NCI-H2227 (cell line): ENCODE measurements around the gene LIF.

Source experiments
- DNase-seq: peaks from one replicate; lab custom pipeline; 2025; ENCODE audit not compliant: unreplicated experiment; lab: John Stamatoyannopoulos, UW

The LIF gene

DNA sequence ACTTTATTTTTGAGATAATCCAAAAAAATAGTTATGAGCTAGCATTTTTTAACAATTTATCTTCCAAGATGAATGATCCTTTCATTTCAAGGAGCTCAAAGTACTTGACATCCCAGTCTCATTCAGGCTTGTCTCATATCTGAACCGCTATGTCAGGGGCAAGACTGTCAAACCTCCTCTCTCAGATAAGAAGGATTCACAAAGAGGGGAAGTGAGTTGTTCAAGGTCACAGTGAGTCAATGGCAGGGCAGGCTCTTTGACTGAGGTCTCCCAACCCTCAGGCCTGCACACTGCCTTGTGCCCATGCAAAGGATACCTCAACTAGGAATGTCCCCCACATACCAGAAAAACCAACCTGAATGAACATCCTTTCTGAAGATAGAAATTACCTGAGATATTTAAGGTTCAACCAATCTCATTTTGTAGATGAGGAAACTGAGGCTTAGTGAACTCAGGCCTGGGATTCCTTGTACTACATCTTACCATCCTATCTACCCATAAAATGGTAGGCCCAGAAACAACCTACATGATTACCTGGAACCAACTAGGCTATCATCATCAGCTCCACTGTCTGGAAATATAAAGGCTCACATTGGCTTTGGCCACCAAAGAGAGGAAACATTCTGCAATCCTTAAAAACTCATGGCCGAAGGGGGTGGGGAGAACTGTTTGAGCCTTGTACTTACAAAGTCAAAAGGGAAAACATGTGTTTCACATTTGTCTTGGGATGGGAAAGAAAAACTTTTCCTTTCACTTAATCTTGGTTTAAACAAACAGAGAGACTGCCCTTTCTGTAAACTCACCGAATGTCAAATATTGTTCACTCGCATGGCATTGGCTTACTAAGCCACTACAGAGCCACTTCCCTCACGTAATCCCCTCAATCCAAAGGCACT lies 51.1 kb downstream of the LIF start:
- DNase-seq = no peak

DNA sequence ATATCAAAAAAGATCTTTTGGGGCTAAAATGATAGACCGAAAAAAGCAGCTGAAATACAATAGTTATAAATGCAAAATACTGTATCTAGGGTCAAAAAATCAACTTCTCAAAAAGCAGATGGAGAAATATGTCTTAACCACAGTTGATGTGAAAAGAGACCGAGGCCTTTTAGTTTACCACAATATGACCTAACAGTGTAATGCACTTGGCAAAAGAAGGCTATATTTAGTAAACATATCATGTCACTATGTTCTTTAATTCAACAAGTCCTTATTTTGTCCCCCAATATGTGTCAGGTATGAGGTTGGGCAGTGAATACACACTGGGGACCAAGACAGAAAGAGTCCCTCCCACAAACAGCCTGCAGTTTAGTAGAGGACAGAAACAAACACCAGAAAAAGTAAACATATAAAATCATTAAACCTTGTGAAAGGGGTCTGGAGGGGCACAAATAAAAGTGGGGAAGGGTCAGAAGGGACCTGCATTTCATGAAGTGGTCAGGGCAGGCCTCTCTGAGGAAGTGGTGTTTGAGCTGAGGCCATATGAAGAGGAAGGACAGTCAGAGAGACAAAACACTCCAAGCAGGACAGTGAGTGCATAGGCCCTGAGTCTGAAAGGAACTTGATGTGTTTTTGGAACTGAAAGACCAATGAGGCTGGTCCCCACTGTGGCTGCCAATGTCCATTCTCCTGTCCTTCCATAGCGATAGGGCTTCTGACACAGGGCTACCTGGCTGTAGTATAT lies 53.4 kb downstream of the LIF start:
- no peak for DNase-seq

DNA sequence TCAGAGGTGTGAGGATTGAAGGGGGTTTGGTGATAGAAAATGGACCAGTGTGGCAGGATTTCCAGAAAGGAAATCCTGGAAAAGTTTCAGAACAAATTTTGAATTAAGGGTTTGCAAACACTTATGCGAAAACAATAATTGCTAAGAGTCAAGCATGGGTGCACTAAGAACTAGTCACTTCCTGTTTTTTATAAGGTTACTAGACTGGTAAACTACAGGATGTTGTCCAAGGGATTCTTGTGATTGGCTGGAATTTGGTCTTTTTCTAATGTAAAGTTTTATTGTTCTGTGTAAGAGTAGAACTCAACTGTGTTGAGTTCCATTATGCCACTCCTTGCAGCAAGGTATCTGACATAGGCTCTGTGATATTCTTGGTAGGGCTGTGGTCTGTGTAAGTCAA lies 54.1 kb downstream of the LIF start:
- DNase-seq = no peak

DNA sequence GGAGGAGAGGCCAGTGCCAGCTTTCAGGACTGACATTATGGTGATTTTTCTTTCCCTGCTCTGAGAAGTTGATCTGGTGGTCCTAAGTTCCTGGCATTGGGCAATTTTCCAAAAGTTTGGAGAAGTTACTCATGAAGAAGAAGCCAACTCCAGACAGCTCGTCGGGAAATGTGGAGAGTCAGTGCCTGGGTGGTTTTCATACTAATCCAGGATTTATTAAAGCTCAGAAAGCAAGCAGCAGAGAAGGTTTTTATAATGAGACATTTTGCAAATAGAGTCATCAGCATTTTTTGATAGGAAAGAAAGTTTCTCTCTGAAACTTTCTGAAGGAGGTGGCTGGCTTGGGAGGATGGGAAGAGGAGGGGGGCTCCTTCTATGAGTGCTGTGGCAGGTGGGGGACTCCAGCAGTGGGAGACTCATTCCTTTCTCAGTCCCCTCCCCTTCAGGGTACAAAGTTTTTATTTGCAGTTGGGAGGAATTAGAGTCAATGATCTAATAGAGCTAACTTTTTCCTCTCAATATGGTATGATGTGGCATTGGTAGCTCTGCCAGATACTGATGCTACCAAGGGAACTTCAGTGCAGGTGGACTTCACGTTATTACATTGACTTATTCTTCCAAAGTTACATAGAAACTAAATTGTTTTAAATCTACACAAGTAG lies 55.4 kb downstream of the LIF start:
- DNase-seq = no peak

DNA sequence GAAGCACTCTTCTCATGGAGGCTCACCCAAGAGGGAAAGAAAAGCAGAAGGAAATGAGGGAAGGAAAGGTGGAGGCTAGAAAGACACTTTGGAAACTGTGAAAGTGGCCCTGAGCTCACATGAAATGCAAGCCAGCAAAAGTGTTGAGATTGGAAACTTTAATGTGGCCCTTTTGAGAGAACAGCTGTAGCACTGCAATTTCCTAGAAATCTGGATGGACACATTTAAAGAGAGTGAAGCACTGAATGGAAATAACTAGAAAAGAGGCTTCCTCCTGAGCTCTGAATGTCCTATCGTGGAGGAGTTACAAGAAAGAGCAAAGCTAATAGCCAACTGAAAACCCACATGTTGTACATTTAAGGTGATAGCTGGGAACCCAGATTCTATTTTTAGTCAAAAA lies 56.0 kb downstream of the LIF start:
- DNase-seq = no peak
